Measurements from ENCODE around the gene RNF186.

The RNF186 gene

DNA sequence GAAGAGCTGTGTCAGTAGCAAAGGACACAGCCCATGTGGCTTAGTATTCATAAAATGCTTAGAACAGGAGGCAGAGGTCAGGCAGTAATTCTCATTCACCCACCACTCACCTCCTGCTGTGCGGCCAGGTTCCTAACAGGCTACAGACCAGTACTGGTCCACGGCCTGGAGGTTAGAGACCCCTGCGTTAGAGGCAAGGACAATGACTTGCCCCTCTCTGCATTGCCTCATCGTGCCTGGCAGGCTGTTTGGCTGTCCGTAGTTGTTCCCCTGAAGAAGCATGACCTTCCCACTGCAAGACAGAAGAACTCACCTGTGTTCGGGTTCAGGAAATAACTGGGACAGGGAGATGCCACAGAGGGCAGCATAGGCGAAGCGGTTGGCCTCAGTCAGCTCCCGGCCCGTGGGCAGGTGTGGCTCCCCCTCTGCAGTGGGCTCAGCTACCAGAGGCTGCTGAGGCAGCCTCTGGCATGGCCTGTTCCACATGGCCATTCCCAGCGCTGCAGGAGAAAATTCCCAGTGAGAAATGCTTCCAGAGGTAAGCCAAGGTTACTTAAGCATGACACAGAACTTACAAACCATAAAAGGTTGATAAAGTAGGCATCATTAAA lies 34.7 kb downstream of the RNF186 start:
- TF ChIP-seq, protein P1, sequence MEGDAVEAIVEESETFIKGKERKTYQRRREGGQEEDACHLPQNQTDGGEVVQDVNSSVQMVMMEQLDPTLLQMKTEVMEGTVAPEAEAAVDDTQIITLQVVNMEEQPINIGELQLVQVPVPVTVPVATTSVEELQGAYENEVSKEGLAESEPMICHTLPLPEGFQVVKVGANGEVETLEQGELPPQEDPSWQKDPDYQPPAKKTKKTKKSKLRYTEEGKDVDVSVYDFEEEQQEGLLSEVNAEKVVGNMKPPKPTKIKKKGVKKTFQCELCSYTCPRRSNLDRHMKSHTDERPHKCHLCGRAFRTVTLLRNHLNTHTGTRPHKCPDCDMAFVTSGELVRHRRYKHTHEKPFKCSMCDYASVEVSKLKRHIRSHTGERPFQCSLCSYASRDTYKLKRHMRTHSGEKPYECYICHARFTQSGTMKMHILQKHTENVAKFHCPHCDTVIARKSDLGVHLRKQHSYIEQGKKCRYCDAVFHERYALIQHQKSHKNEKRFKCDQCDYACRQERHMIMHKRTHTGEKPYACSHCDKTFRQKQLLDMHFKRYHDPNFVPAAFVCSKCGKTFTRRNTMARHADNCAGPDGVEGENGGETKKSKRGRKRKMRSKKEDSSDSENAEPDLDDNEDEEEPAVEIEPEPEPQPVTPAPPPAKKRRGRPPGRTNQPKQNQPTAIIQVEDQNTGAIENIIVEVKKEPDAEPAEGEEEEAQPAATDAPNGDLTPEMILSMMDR (conservative IDR thresholded peaks at IDR 0.05; ENCODE audit: low read depth, low read length): no peak
- H3K4me3 ChIP-seq (ENCODE audit: low read length): no peak overlapping the region
- no peak for DNase-seq (ENCODE audit: low read depth)

GRCh38 chr1:19776933-19777332 lies 38.1 kb downstream of the RNF186 start:
- no peak overlapping the region for H3K4me3 ChIP-seq (ENCODE audit: low read length)
- no peak for DNase-seq (ENCODE audit: low read depth)
- TF ChIP-seq, protein P1 (conservative IDR thresholded peaks at IDR 0.05; ENCODE audit: low read depth, low read length): no peak

GRCh38 chr1:19776287-19776686 lies 38.8 kb downstream of the RNF186 start:
- H3K4me3 ChIP-seq (ENCODE audit: low read length): no peak overlapping the region
- no peak for DNase-seq (ENCODE audit: low read depth)
- TF ChIP-seq, protein P1 (conservative IDR thresholded peaks at IDR 0.05; ENCODE audit: low read depth, low read length): no peak

DNA sequence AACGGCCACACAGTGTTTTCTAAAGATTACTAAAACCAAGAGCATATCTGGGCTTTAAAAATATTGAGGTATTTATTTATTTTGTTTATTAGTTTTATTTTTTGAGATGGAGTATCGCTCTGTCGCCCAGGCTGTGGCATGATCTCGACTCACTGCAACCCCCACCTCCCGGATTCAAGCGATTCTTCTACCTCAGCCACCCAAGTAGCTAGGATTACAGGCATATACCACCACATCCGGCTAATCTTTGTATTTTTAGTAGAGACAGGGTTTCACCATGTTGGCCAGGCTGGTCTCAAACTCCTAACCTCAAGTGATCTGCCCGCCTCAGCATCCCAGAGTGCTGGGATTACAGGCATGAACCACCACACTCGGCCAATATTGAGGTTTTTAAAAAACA lies 39.3 kb downstream of the RNF186 start:
- no peak for DNase-seq (ENCODE audit: low read depth)
- TF ChIP-seq, protein P1 (conservative IDR thresholded peaks at IDR 0.05; ENCODE audit: low read depth, low read length): no peak

GRCh38 chr1:19775317-19775716 lies 39.8 kb downstream of the RNF186 start:
- DNase-seq (ENCODE audit: low read depth): no peak
- TF ChIP-seq, protein P1 (conservative IDR thresholded peaks at IDR 0.05; ENCODE audit: low read depth, low read length): no peak

More for the DNA sequence above, 39.3 kb downstream of the RNF186 start:
- H3K4me3 ChIP-seq (ENCODE audit: low read length): no peak overlapping the region

GRCh38 chr1:19774180-19774785 lies 40.8 kb downstream of the RNF186 start:
- H3K4me3 ChIP-seq (ENCODE audit: low read length): no peak overlapping the region
- TF ChIP-seq, protein P1 (conservative IDR thresholded peaks at IDR 0.05; ENCODE audit: low read depth, low read length): no peak
- DNase-seq (ENCODE audit: low read depth): no peak

More at GRCh38 chr1:19775317-19775716, 39.8 kb downstream of the RNF186 start:
- H3K4me3 ChIP-seq (ENCODE audit: low read length): no peak overlapping the region

GRCh38 chr1:19773485-19773884 lies 41.6 kb downstream of the RNF186 start:
- TF ChIP-seq, protein P1 (conservative IDR thresholded peaks at IDR 0.05; ENCODE audit: low read depth, low read length): no peak
- no peak overlapping the region for H3K4me3 ChIP-seq (ENCODE audit: low read length)
- DNase-seq (ENCODE audit: low read depth): no peak

All from retinal pigment epithelial cell (primary cell).